GM23338 (cell line): ENCODE measurements around the gene TTC13. TPM values are rescaled to one million over a fixed set of nuclear protein-coding genes. Genes with fewer than 3 reads are reported as not detected.

Experiments
- ATAC-seq: fragments of 200-7000 bp; cut with Tn5 transposase; 3 replicates; pipeline ENCODE4 v1.9.1; 2020
- DNase-seq: peaks from one replicate; pipeline ENCODE4 v3.0.0-alpha.2; 2015; ENCODE audit warnings: low spot score
- H2AFZ ChIP-seq: fragments of 200-600 bp; sonication (generic); 2 replicates; pipeline ENCODE4 v1.8.0; 2016; ENCODE audit warnings: antibody characterized with exemption, mild to moderate bottlenecking, moderate library complexity
- H3F3A ChIP-seq: fragments of 200-600 bp; sonication (generic); replicated peaks from 2 replicates; pipeline ENCODE4 v1.8.0; 2017; ENCODE audit warnings: antibody characterized with exemption, mixed run types, low read depth
- H3K27ac ChIP-seq: fragments of 200-600 bp; sonication (generic); 2 replicates; pipeline ENCODE4 v1.6.1; 2016; ENCODE audit warnings: low read depth
- H3K27me3 ChIP-seq: fragments of 200-600 bp; sonication (generic); 2 replicates; pipeline ENCODE4 v1.8.0; 2016; ENCODE audit warnings: mild to moderate bottlenecking, mixed run types, moderate library complexity; ENCODE audit not compliant: insufficient read depth
- H3K36me3 ChIP-seq: fragments of 200-600 bp; sonication (generic); 2 replicates; pipeline ENCODE4 v1.8.0; 2016; ENCODE audit warnings: mild to moderate bottlenecking; ENCODE audit not compliant: insufficient read depth
- H3K4me1 ChIP-seq: fragments of 200-600 bp; sonication (generic); 2 replicates; pipeline ENCODE4 v1.8.0; 2016; ENCODE audit warnings: mild to moderate bottlenecking, moderate library complexity; ENCODE audit not compliant: insufficient read depth
- H3K4me2 ChIP-seq: fragments of 200-600 bp; sonication (generic); 2 replicates; pipeline ENCODE4 v1.7.1; 2017; ENCODE audit warnings: mixed run types
- H3K4me3 ChIP-seq: fragments of 200-600 bp; sonication (generic); 2 replicates; pipeline ENCODE4 v1.6.1; 2016; ENCODE audit warnings: mixed run types
- H3K79me2 ChIP-seq: fragments of 200-600 bp; sonication (generic); replicated peaks from 2 replicates; pipeline ENCODE4 v1.8.0; 2017; ENCODE audit warnings: mild to moderate bottlenecking; ENCODE audit not compliant: insufficient read depth
- H3K9me2 ChIP-seq: fragments of 200-600 bp; sonication (generic); 2 replicates; pipeline ENCODE4 v1.8.0; 2017; ENCODE audit not compliant: insufficient read depth
- H4K20me1 ChIP-seq: fragments of 200-600 bp; sonication (generic); replicated peaks from 2 replicates; pipeline ENCODE4 v1.8.0; 2017; ENCODE audit warnings: mild to moderate bottlenecking; ENCODE audit not compliant: insufficient read depth
- H3K27ac Mint-ChIP-seq: 2 replicates; pipeline ENCODE4 v1.8.0; 2020; ENCODE audit warnings: inconsistent platforms, mild to moderate bottlenecking, moderate library complexity, mixed read lengths
- H3K27me3 Mint-ChIP-seq: 3 replicates; pipeline ENCODE4 v1.8.0; 2022; ENCODE audit warnings: low read depth, mild to moderate bottlenecking, moderate library complexity, mixed read lengths, inconsistent platforms; ENCODE audit not compliant: insufficient read depth, poor library complexity
- H3K36me3 Mint-ChIP-seq: 3 replicates; pipeline ENCODE4 v1.8.0; 2021; ENCODE audit warnings: low read depth, mild to moderate bottlenecking, inconsistent platforms, moderate library complexity, mixed read lengths
- H3K4me1 Mint-ChIP-seq: 3 replicates; pipeline ENCODE4 v1.8.0; 2020; ENCODE audit warnings: mild to moderate bottlenecking, inconsistent platforms, mixed read lengths
- H3K4me3 Mint-ChIP-seq: 3 replicates; pipeline ENCODE4 v1.8.0; 2021; ENCODE audit warnings: moderate library complexity, mild to moderate bottlenecking, inconsistent platforms, mixed read lengths
- H3K9me3 Mint-ChIP-seq: 3 replicates; pipeline ENCODE4 v1.8.0; 2020; ENCODE audit warnings: moderate library complexity, mild to moderate bottlenecking, inconsistent platforms, mixed read lengths
- CREB1 ChIP-seq: fragments of 250-450 bp; sonication (Bioruptor Pico); IDR thresholded peaks from 2 replicates; pipeline ENCODE4 v1.5.0; 2020; ENCODE audit warnings: low read depth, mild to moderate bottlenecking, moderate library complexity
- CTCF ChIP-seq, 2 experiments: fragments of 200-600 bp in 1 of 2; sonication (generic) in 1 of 2; conservative IDR thresholded peaks; 2 replicates each; pipeline versions ENCODE4 v1.5.1 to v1.6.1; 2016 to 2017; ENCODE audit warnings: antibody characterized with exemption in 2 of 2, low read depth in 2 of 2, mild to moderate bottlenecking in 2 of 2, moderate library complexity in 1 of 2
- ETS1 ChIP-seq: IDR thresholded peaks from 2 replicates; pipeline ENCODE4 v1.6.1; 2016; ENCODE audit warnings: antibody characterized with exemption
- EZH2 ChIP-seq: fragments of 200-600 bp; sonication (generic); IDR thresholded peaks from one replicate; pipeline ENCODE4 v1.8.0; 2017; ENCODE audit warnings: antibody characterized with exemption, mild to moderate bottlenecking, low read depth; ENCODE audit not compliant: unreplicated experiment
- EZH2phosphoT487 ChIP-seq: fragments of 200-600 bp; sonication (generic); IDR thresholded peaks from one replicate; pipeline ENCODE4 v1.8.1; 2018; ENCODE audit warnings: antibody characterized with exemption; ENCODE audit not compliant: unreplicated experiment
- JUNB ChIP-seq: IDR thresholded peaks from one replicate; pipeline ENCODE4 v1.6.1; 2016; ENCODE audit warnings: antibody characterized with exemption; ENCODE audit not compliant: unreplicated experiment
- NANOG ChIP-seq: IDR thresholded peaks from 2 replicates; pipeline ENCODE4 v1.6.1; 2016; ENCODE audit warnings: antibody characterized with exemption, borderline replicate concordance
- POLR2AphosphoS5 ChIP-seq: IDR thresholded peaks from 2 replicates; pipeline ENCODE4 v1.6.1; 2016; ENCODE audit warnings: antibody characterized with exemption, low read depth
- REST ChIP-seq: IDR thresholded peaks from one replicate; pipeline ENCODE4 v1.6.1; 2018; ENCODE audit warnings: antibody characterized with exemption; ENCODE audit not compliant: unreplicated experiment
- STAT1 ChIP-seq: IDR thresholded peaks from one replicate; pipeline ENCODE4 v1.6.1; 2016; ENCODE audit warnings: antibody characterized with exemption; ENCODE audit not compliant: unreplicated experiment
- ZNF114 ChIP-seq: fragments of 250-450 bp; sonication (Bioruptor Pico); IDR thresholded peaks from 2 replicates; pipeline ENCODE4 v1.5.0; 2020; ENCODE audit warnings: mild to moderate bottlenecking, moderate library complexity
- ZNF331 ChIP-seq: fragments of 250-450 bp; sonication (Bioruptor Pico); IDR thresholded peaks from 2 replicates; pipeline ENCODE4 v1.5.0; 2020; ENCODE audit warnings: low read depth, mild to moderate bottlenecking, moderate library complexity
- ZNF462 ChIP-seq: fragments of 250-450 bp; sonication (Bioruptor Pico); IDR thresholded peaks from 2 replicates; pipeline ENCODE4 v1.5.0; 2020; ENCODE audit warnings: mild to moderate bottlenecking, moderate library complexity
- polyA plus RNA-seq: library from polyadenylated mRNA; unstranded; fragments of >200 nt; fragmentation: Nextera tagmentation; extraction: Ambion mirVana; gene quantifications from 2 replicates; pipeline ENCODE4 v1.2.1, GENCODE V29; 2016
- total RNA-seq: library from RNA; depleted of rRNA; stranded (reverse); fragments of >200 nt; shearing (Covaris generic); gene quantifications from 2 replicates; pipeline ENCODE4 v1.2.3, GENCODE V29; 2014

TTC13 gene
- total and polyA plus RNA-seq, 2 experiments from 2014 or later: 3.8 to 9.4 TPM

GRCh38 chr1:231011360-231011759, 32.7 kb upstream of the TTC13 start:
- ATAC-seq: no peak

More at GRCh38 chr1:231011360-231011759, 32.7 kb upstream of the TTC13 start:
- no peak overlapping the region for H3K4me3 Mint-ChIP-seq
- Histone ChIP-seq H2AFZ (no peak overlapping the region), H3K27me3 (peaks cover 5% of the 10 kb centered on the region; the same call in 1 of the 2 replicates), H4K20me1 (no peaks in the 10 kb centered on the region), H3K9me2 (no peaks in the 10 kb centered on the region), H3K27ac (no peak overlapping the region), H3K79me2 (no peaks in the 10 kb centered on the region), H3K4me1 (no peaks in the 10 kb centered on the region), H3K4me3 (no peak overlapping the region), H3K4me2 (no peak overlapping the region), H3F3A (no peaks in the 10 kb centered on the region), H3K36me3 (no peaks in the 10 kb centered on the region)
- no peak for DNase-seq
- TF ChIP-seq CREB1 (CRISPR knock-in tag) (no peak), REST (no peak), ZNF114 (CRISPR knock-in tag) (no peak), EZH2phosphoT487 (no peak), ZNF331 (CRISPR knock-in tag) (no peak), POLR2AphosphoS5 (no peak), ETS1 (no peak), ZNF462 (CRISPR knock-in tag) (no peak), STAT1 (no peak), NANOG (no peak), EZH2 (no peak), CTCF (conservative IDR thresholded peaks at IDR 0.05; ENCODE audit: low read depth in 2 of 2) (no peak), JUNB (no peak)
- no peaks in the 10 kb centered on the region for H3K36me3 Mint-ChIP-seq
- peaks cover 15% of the 10 kb centered on the region for H3K9me3 Mint-ChIP-seq
- H3K27me3 Mint-ChIP-seq: peaks cover 2% of the 10 kb centered on the region
- no peaks in the 10 kb centered on the region for H3K4me1 Mint-ChIP-seq
- H3K27ac Mint-ChIP-seq: no peak overlapping the region
